ENCODE data around the gene TMEM107. TPM values are rescaled to one million over a fixed set of nuclear protein-coding genes. Genes with fewer than 3 reads are reported as not detected.
A peak's percentile ranks its signal among the peaks of the same experiment; 100 is the strongest.

TMEM107 gene
- total RNA-seq, 4 donors from 2014 or later = 0.77 to 42.6 (median 25.1) TPM

GRCh38 chr17:8143581-8144400 is 32.4 kb downstream of the TMEM107 start:
- Histone ChIP-seq H3K4me3 (no peak overlapping the region), H3K9me3 (no peaks in the 10 kb centered on the region), H3K27me3 (no peaks in the 10 kb centered on the region), H3K4me1 (no peaks in the 10 kb centered on the region), H3K36me3 (no peaks in the 10 kb centered on the region), H3K27ac (no peak overlapping the region)
- peak in 1 of 2 donors; percentile 26 for DNase-seq
- TF ChIP-seq CTCF (IDR thresholded peaks at IDR 0.05) = no peak
- no peak for TF ChIP-seq POLR2A (IDR thresholded peaks at IDR 0.05)
- intact Hi-C loops (cut with DNase I; ENCODE audit: low total_unique reads) = no loop called here

- peak in 1 of 2 donors; percentile 26 for DNase-seq
- peak overlapping the region in 1 of 2 donors; percentile 1 for H3K27ac ChIP-seq
- intact Hi-C loops (cut with DNase I; ENCODE audit: low total_unique reads) = no loop called here
- H3K4me1 ChIP-seq = peaks cover 0 to 1% of the 10 kb centered on the region in 2 donors
- H3K9me3 ChIP-seq = no peaks in the 10 kb centered on the region
- no peaks in the 10 kb centered on the region for H3K36me3 ChIP-seq
- H3K4me3 ChIP-seq = no peak overlapping the region
- TF ChIP-seq CTCF (IDR thresholded peaks at IDR 0.05) (no peak), POLR2A (IDR thresholded peaks at IDR 0.05) (no peak)
- no peaks in the 10 kb centered on the region for H3K27me3 ChIP-seq
These were observed 33.1 kb downstream of the TMEM107 start for GRCh38 chr17:8142887-8143580.

- TF ChIP-seq CTCF (IDR thresholded peaks at IDR 0.05) = no peak
- no peak for TF ChIP-seq POLR2A (IDR thresholded peaks at IDR 0.05)
- H3K4me3 ChIP-seq = no peak overlapping the region
- peak in 1 of 2 donors; percentile 28 for DNase-seq
- intact Hi-C loops (cut with DNase I; ENCODE audit: low total_unique reads) = no loop called here
- H3K27ac ChIP-seq = peak overlapping the region in 1 of 2 donors; percentile 0
- H3K27me3 ChIP-seq = no peaks in the 10 kb centered on the region
- H3K36me3 ChIP-seq = no peaks in the 10 kb centered on the region
- H3K9me3 ChIP-seq = no peaks in the 10 kb centered on the region
- H3K4me1 ChIP-seq = peaks cover 0 to 5% of the 10 kb centered on the region in 2 donors
These were observed 33.9 kb downstream of the TMEM107 start for GRCh38 chr17:8142158-8142886.

- H3K36me3 ChIP-seq = no peaks in the 10 kb centered on the region
- peak overlapping the region in 1 of 2 donors; percentile 0 for H3K27ac ChIP-seq
- no peak overlapping the region for H3K4me3 ChIP-seq
- intact Hi-C loops (cut with DNase I; ENCODE audit: low total_unique reads) = no loop called here
- DNase-seq = no peak
- no peak for TF ChIP-seq CTCF (IDR thresholded peaks at IDR 0.05)
- TF ChIP-seq POLR2A (IDR thresholded peaks at IDR 0.05) = no peak
- H3K27me3 ChIP-seq = no peaks in the 10 kb centered on the region
- H3K9me3 ChIP-seq = no peaks in the 10 kb centered on the region
- peaks cover 0 to 5% of the 10 kb centered on the region in 2 donors for H3K4me1 ChIP-seq
These were observed 34.4 kb downstream of the TMEM107 start for GRCh38 chr17:8141741-8142140.
